Measurements from ENCODE around the gene ADGRD2. TPM values are rescaled to one million over a fixed set of nuclear protein-coding genes. Genes with fewer than 3 reads are reported as not detected.

The ADGRD2 gene
- polyA plus RNA-seq, 3 donors = not detected

DNA sequence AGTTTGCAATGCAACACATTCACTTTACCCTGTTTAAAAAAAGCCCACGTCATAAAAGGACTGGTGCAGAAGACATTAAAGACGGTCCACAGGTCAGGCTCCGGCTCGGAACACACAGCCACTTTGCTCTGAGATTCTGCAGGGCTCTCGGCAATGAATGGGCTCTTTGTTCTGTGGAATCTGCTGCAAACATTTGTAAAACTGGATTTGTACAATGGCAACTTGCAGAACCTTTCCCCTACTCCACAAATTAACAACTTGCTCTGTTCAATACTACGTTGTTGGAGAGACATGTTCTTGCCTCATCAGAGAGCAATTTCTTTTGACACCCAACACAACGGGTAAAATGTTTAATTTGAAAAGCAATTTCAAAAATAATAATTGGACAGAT lies 70.0 kb downstream of the ADGRD2 start:
- no peaks in the 10 kb centered on the region for H3K9me3 Mint-ChIP-seq
- TF ChIP-seq, protein P1, sequence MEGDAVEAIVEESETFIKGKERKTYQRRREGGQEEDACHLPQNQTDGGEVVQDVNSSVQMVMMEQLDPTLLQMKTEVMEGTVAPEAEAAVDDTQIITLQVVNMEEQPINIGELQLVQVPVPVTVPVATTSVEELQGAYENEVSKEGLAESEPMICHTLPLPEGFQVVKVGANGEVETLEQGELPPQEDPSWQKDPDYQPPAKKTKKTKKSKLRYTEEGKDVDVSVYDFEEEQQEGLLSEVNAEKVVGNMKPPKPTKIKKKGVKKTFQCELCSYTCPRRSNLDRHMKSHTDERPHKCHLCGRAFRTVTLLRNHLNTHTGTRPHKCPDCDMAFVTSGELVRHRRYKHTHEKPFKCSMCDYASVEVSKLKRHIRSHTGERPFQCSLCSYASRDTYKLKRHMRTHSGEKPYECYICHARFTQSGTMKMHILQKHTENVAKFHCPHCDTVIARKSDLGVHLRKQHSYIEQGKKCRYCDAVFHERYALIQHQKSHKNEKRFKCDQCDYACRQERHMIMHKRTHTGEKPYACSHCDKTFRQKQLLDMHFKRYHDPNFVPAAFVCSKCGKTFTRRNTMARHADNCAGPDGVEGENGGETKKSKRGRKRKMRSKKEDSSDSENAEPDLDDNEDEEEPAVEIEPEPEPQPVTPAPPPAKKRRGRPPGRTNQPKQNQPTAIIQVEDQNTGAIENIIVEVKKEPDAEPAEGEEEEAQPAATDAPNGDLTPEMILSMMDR (IDR thresholded peaks at IDR 0.05) = no peak
- peaks cover 0 to 2% (median 0%) of the 10 kb centered on the region in 3 donors for H3K27me3 Mint-ChIP-seq (ENCODE audit: low read depth in 3 of 3)
- H3K4me3 ChIP-seq (replicated peaks in 1 of 3; ENCODE audit: low read depth in 2 of 3, low read length in 3 of 3) = no peak overlapping the region
- H3K4me3 Mint-ChIP-seq = no peak overlapping the region
- H4K20me1 ChIP-seq (ENCODE audit: insufficient read depth, low read length) = no peaks in the 10 kb centered on the region
- no peaks in the 10 kb centered on the region for H3K9me3 ChIP-seq (replicated peaks in 1 of 2; ENCODE audit: control insufficient read depth in 1 of 2, insufficient read depth in 1 of 2, low read length in 2 of 2)
- no peak overlapping the region for H3K27ac ChIP-seq (ENCODE audit: low read depth in 1 of 2, low read length in 2 of 2)
- H3K36me3 ChIP-seq (replicated peaks in 1 of 2; ENCODE audit: control insufficient read depth in 1 of 2, insufficient read depth in 2 of 2, low read length in 2 of 2) = peaks cover 0 to 7% of the 10 kb centered on the region in 2 donors
- DNase-seq = no peak
- no peak overlapping the region for H3K27ac Mint-ChIP-seq
- peaks cover 6% of the 10 kb centered on the region in 2 donors for H3K36me3 Mint-ChIP-seq
- H2AFZ ChIP-seq (ENCODE audit: insufficient read depth, low read depth, low read length, poor library complexity, severe bottlenecking) = no peak overlapping the region
- no peaks in the 10 kb centered on the region for H3K27me3 ChIP-seq (ENCODE audit: control insufficient read depth in 2 of 2, insufficient read depth in 2 of 2, low read length in 2 of 2)
- H3K9ac ChIP-seq (ENCODE audit: insufficient read depth, low read length, poor library complexity, severe bottlenecking) = no peak overlapping the region
- WGBS (ENCODE audit: insufficient coverage) = 97% methylated on average over 5 of the region's 7 CpGs
- H3K4me1 Mint-ChIP-seq = no peaks in the 10 kb centered on the region
- intact Hi-C loops (cut with micrococcal nuclease) = no loop called here
- no peak overlapping the region for H3K4me2 ChIP-seq (replicated peaks; ENCODE audit: extremely low read depth, low read length, poor library complexity, severe bottlenecking)
- H3K79me2 ChIP-seq (ENCODE audit: insufficient read depth, low read length) = no peaks in the 10 kb centered on the region
- no peaks in the 10 kb centered on the region for H3K4me1 ChIP-seq (ENCODE audit: control insufficient read depth in 1 of 2, insufficient read depth in 2 of 2, low read length in 2 of 2)

DNA sequence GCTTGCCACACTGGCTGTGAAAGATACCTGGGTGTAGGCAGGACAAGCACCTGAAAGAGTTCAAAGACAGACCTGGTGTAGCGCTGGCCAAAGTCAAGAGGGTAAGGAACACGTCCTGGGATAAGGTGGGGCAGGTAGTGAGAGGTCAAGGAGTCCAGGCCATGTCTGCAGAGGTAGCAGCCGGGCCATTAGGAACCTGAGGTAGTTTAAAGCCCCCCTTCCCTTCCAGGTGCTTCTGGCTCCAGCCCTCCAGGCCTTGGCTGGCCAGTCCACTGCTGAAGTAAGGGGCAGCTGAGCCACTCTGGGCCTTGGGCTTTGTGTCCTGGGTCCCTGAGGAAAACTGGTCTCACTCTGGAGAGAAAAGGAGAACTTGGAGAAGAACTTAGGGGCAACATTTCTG lies 70.9 kb downstream of the ADGRD2 start:
- Histone ChIP-seq H3K9ac (ENCODE audit: insufficient read depth, low read length, poor library complexity, severe bottlenecking) (no peak overlapping the region), H3K9me3 (replicated peaks in 1 of 2; ENCODE audit: control insufficient read depth in 1 of 2, insufficient read depth in 1 of 2, low read length in 2 of 2) (no peaks in the 10 kb centered on the region), H3K36me3 (replicated peaks in 1 of 2; ENCODE audit: control insufficient read depth in 1 of 2, insufficient read depth in 2 of 2, low read length in 2 of 2) (peaks cover 0 to 12% of the 10 kb centered on the region in 2 donors), H3K27ac (ENCODE audit: low read depth in 1 of 2, low read length in 2 of 2) (no peak overlapping the region), H3K79me2 (ENCODE audit: insufficient read depth, low read length) (no peaks in the 10 kb centered on the region), H3K4me3 (replicated peaks in 1 of 3; ENCODE audit: low read depth in 2 of 3, low read length in 3 of 3) (no peak overlapping the region), H2AFZ (ENCODE audit: insufficient read depth, low read depth, low read length, poor library complexity, severe bottlenecking) (no peak overlapping the region), H3K4me2 (replicated peaks; ENCODE audit: extremely low read depth, low read length, poor library complexity, severe bottlenecking) (no peak overlapping the region), H4K20me1 (ENCODE audit: insufficient read depth, low read length) (no peaks in the 10 kb centered on the region), H3K4me1 (ENCODE audit: control insufficient read depth in 1 of 2, insufficient read depth in 2 of 2, low read length in 2 of 2) (no peaks in the 10 kb centered on the region), H3K27me3 (ENCODE audit: control insufficient read depth in 2 of 2, insufficient read depth in 2 of 2, low read length in 2 of 2) (no peaks in the 10 kb centered on the region)
- H3K36me3 Mint-ChIP-seq = peaks cover 6 to 11% of the 10 kb centered on the region in 2 donors
- intact Hi-C loops (cut with micrococcal nuclease) = no loop called here
- H3K27ac Mint-ChIP-seq = peak overlapping the region in 1 of 7 donors; percentile 49
- DNase-seq = no peak
- H3K4me3 Mint-ChIP-seq = peak overlapping the region in 1 of 2 donors; percentile 34
- H3K4me1 Mint-ChIP-seq = no peaks in the 10 kb centered on the region
- TF ChIP-seq, protein P1 (IDR thresholded peaks at IDR 0.05) = no peak
- H3K27me3 Mint-ChIP-seq (ENCODE audit: low read depth in 3 of 3) = peaks cover 0 to 2% (median 0%) of the 10 kb centered on the region in 3 donors
- H3K9me3 Mint-ChIP-seq = no peaks in the 10 kb centered on the region
- WGBS (ENCODE audit: insufficient coverage) = no CpG with 5 or more reads among the region's 3 CpGs

Measured in CD14-positive monocyte (primary cell).